Activated naive CD4-positive, alpha-beta T cell treated with Interleukin-2 at 50 U/mL for 16 hours (primary cell): ENCODE results near the gene GAMT.

Experiments
- DNase-seq: peaks from one replicate; pipeline ENCODE4 v3.0.0-alpha.2; 2020

GAMT gene

DNA sequence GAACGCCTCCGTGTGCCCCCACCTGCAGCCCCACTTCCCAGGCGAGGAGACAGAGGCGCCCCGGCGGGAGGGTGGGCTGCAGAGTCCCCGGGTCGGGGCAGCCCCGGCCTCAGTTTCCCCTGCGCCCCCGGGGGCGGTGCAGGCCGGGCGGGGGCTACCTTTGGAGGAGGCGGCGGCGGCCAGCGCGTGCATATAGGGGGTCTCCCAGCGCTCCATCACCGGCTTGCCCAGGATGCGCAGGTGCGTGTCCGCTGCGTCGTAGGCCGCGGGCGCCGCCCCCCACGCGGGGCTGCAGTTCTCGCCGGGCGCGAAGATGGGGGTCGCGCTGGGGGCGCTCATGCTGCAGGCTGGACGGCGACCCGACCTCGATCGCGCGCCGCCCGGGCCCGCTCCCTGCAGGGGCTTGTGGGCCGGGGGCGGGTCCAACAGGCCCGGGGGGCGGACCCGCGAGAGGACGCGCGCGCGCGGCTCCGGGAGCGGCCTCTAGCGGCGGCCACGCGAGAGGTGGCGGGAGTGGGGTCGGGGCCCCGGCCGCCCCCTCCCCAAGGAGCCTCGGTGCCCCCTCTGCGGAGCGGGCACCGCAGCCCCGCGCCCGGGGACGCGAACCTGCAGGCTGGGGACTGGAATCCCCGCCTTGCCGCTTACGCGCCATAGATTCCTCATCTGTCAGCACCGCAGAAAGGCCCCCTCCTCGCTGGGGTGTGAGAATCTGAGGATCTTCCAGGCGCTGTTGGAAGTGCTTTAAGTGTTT lies at the start of gene GAMT:
Gene GAMT (minus strand): TSS at position 405 of the 751 bp plus-strand sequence. CDS start 66 bp downstream, at position 339.
- DNase-seq, result peak; percentile 61

DNA sequence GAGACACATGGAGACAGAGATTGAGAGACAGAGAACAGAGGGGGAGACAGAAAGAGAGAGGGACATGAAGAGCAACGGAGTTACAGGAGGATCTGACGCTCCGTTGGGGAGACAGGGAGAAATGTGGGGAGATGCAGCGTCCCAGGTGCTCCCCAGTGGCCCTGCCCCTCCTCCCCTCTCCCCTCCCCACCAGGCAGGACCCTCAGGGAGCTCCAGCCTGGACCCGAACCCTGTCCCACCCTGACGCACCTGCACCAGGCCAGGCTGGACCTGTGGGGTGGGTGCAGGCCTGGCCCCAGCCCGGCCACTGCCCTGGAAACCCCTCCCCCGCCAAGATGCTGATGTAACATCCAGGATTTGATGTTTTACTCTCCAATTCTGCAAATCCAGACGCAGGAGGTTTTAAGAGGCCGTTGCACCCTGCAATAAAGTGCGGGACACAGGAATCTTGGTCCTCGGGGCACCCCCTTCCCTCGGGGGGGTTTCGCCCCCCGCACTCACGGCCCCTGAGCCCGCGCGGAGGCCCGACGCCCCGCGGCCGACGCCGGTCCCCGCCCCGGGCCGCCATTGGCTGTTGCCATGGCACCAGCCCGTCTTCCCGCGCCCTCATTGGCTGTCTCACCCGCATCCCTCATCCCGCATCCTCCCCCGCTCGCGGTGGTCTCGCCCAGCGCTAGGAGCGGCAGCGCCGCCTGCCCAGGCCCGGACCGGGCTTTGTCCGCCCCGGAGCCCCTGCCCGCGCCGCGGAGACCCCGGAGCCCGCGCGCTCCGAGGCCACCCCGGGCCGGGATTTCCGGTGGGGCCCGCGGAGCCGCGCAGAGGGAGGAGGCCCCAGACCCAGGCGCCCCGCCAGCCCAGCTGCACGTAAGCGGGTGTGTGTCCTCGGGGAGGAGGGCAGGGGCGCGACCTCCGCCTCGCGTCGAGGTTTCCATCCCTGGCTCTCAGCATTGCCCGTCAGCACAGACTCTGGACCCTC lies 48.4 kb upstream of the GAMT start, which contains the start of gene APC2:
Gene APC2 (plus strand): TSS at position 655 of the 976 bp plus-strand sequence. CDS start 2,881 bp downstream, outside the sequence.
- DNase-seq, result peak; percentile 29

- no peak for DNase-seq
Observed at GRCh38 chr19:1447944-1448343, 46.6 kb upstream of the GAMT start.

DNA sequence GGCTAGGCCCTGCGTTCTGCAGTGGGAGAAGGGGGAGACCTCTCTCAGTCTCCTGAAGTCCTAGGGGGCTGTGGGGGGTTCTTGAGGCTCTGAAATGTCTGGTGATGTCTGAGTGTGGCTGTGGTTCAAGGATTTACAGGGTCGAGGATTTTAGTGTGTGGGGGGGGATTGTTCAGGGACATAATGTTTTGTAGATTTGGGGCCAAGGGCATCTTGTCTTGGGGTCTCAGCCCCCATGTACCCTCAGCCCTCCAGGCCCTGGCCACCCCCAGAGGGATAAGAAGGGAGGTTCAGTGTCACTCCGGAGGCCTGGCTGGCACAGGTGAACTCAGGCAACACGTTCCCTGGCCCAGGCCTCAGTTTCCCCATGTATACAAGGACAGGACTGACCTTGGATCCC lies 46.2 kb upstream of the GAMT start:
- DNase-seq, result no peak

- peak; percentile 31 for DNase-seq
Observed at GRCh38 chr19:1446713-1447481, 45.6 kb upstream of the GAMT start.

DNA sequence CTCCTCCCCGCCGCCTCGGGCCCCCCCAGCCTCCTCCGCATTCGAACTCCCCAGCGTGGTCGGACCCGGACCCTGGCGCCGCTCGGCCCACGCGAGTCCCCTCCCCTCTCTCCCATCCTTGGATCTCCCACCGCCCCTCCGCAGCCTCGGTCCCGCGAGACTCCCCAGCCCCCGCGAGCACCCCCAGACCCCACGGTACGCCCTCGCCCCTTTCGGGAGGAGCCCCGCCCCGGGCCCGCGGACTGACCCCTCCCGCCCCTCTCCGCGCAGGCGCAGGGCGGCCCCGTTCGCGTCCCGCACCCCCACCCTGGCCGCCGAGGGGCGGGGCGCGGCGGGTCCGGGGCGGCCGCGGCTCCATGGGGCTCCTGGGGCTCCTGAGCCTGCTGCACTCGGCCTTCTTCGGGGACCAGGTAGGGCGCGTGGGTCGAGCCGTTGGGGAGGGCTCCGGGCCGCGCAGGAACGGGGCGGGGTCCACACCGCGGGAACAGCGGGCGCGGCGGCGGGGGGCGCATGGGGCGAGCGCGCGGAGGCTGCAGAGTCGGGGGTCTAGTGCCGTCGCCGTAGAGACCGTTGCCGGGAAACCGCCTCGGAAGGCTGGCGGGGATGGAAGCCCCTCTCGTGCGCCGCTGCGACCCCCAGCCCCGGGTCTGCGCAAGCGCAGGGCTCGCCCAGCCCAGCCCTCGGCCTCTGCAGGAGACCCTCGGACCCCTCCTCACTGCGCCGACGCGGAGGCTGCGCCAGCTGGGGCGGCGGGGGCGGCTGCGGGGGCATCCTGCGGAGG lies 44.8 kb upstream of the GAMT start:
- DNase-seq, result no peak

GRCh38 chr19:1445185-1445931 lies 44.0 kb upstream of the GAMT start:
- DNase-seq, result peak; percentile 81

DNA sequence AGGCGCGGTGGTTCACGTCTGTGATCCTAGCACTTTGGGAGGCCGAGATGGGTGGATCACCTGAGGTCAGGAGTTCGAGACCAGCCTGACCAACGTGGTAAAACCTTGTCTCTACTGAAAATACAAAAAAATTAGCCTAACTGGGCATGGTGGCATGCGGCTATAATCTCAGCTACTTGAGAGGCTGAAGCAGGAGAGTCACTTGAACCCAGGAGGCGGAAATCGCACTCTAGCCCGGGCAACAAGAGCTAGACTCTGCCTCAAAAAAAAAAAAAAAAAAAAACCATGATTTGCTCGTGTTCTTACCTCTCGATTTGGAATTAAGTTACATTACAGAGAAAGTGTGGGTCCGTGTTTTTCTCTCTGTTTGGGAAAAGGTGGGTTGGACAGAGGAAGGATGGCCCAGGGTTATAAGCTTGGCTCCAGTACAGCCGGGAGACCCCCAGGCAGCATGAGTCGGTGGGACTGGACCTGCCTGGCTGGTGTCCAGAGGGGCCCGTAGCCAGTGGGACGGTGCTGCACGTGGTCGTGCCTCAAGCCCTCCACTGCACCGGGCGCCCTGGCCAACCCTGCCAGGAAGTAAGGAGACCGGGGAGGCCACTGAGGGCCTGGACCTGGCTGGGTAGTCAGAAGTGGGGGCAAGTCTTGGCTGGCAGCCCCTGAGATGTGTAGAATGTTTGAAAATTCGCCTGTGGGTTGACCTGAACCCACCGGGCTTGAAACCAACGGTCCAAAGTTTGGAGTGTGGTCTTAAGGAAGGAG lies 40.5 kb upstream of the GAMT start:
- DNase-seq, result no peak

GRCh38 chr19:1441022-1441426 lies 39.7 kb upstream of the GAMT start:
- DNase-seq, result no peak

DNA sequence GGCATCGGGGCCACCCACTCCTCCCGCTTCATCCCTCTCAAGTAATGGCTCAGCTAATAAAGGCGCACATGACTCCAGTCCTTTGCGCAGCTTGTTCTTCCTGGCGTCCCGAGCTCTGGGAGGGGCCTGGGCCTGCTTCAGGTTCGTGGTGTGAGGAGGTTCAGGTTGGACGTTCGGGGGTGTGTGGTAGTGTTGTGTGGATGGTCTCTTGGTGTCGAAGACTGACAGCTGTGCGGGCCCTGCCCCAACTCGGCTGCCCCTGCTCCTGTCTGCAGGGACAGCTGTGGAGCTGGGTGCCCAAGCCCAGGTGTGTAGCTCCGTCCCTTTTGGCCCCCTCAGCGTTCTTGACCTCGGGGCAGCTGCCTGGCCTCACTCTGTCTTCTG lies 39.1 kb upstream of the GAMT start:
- no peak for DNase-seq

DNA sequence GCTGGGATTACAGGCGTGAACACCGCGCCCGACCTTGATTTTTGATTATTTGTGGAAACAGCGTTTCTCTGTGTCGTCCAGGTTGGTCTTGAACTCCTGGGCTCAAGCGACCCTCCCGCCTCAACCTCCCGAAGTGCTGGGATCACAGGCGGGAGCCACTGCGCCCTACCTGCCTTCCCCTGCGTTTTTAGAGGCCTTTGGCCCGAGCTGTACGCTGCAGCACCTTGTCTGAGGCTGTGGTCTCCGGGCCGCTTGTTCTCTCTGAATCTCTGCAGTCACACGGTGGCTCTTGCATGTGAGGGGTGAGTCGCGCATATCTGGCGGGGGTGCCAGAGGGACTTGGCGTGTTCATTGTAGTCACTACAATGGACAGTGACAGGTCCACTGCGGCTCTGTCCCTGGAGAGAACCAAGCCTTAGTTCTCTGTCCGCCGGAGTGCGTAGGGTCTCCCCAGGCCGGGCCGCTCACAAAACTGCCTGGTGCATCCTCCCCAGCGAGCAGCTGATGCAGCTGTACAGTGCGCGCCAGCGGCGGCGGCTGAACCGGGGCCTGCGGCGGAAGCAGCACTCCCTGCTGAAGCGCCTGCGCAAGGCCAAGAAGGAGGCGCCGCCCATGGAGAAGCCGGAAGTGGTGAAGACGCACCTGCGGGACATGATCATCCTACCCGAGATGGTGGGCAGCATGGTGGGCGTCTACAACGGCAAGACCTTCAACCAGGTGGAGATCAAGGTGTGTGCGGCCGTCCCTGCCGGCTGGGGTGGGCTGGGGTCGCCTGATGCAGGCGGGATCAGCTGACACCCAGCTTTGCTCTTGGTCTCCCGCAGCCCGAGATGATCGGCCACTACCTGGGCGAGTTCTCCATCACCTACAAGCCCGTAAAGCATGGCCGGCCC lies 38.4 kb upstream of the GAMT start:
- DNase-seq, result peak; percentile 29

- no peak for DNase-seq
Observed at GRCh38 chr19:1438933-1439354, 37.6 kb upstream of the GAMT start.

DNA sequence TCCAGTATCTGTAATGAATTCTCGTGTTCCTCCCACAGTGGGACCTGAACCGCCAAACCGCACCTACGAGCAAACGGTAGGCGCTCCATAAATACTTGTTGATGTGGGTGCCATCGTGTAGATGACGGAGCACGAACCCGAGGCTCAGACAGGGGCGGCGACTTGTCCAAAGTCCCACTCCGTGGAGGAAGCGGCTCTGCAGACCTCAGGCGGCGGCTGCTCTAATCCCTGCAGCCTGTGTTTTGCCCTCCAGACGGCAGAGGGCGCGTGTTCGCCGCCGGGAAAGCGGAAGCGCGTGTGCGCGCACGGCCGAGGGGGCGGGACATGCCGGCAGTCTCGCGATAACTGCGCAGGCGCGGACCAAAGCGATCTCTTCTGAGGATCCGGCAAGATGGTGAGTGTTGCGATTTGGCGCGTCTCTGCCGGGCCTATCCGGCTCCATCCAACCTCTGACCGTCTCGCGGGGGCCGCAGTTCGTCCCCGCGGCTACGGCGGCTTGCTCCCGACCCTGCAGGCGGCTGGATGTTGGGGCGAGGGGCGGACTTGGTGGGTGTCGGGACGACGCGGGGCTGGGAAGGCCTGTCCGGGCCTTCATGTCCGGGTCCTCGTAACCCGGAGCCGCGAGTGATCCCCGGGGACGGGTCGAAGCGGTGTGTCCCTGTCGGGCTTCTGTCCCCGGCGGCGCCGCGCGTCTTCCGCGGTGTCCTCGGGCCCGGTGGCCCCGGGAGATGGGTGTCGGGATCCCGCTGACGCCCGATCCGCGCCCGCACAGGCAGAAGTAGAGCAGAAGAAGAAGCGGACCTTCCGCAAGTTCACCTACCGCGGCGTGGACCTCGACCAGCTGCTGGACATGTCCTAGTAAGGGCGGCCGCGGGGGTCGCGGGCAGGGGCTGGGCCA lies 36.9 kb upstream of the GAMT start, which contains the start of gene RPS15:
Gene RPS15 (plus strand): TSS at position 362 of the 898 bp plus-strand sequence. CDS start 30 bp downstream, at position 392.
- peak; percentile 95 for DNase-seq

GRCh38 chr19:1437609-1438008 lies 36.3 kb upstream of the GAMT start:
- DNase-seq, result no peak

GRCh38 chr19:1435378-1435989 lies 34.1 kb upstream of the GAMT start:
- no peak for DNase-seq

DNA sequence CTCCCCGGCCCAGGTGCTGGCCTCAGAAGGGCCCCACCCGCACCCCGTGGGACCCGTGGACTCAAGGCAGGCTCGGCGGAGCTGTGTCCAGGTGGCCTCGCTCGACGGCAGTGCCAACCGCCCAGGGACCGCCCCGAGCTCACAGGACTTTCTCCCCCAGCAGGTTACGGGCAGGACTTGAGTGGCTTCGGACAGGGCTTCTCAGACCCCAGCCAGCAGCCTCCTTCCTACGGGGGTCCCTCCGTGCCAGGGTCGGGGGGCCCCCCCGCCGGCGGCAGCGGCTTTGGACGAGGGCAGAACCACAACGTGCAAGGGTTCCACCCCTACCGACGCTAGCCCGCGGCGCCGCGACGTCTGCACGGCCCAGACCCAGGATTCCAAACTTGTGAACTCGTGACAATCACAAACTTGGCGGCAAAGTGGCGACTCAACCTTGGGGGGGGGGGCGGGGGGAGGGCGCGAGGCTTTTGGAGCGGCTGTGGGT lies 33.3 kb upstream of the GAMT start:
- no peak for DNase-seq

DNA sequence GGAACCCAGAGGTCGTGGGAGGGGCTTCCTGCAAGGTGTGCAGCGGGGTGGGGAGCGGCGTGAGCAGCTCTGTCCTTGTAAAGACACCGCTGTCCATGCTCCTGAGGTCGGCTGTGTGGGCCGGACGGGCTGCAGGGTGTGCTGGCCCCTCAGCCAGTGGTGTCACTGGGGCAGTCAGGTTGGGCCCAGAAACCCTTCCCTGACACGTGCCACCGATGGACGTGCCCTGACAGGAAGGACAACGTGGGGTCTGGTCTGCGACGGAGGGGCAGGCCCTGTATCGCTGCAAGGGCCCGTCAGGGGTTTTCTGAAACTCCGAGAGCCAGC lies 32.7 kb upstream of the GAMT start:
- no peak for DNase-seq
